ENCODE results near the gene MRPL28.
"Not testable (repeated sequence)": the region's sequence is repeated elsewhere in the genome, so short reads cannot be mapped to it uniquely, and the experiment has no call there.

The MRPL28 gene

DNA sequence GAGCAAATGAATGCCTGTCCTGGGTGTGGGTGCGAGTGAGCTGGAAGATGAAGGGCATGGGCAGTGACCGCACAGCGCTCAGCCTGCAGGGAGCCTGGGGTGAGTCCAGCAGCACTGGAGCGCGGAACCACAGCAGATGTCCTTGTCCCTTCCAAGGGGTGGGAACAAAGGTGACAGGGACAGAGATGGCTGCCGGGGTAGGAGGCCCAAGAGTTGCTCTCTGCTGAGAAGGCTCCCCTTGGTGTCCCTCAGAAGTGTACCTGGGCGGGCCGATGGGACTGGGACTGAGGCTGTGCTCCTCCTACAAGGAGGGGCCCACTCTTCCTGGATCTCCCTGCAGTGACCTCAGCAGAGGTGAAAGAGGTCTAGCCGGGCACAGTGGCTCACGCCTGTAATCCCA lies 19.0 kb upstream of the MRPL28 start:
- DNase-seq (ENCODE audit: low spot score): no peak

DNA sequence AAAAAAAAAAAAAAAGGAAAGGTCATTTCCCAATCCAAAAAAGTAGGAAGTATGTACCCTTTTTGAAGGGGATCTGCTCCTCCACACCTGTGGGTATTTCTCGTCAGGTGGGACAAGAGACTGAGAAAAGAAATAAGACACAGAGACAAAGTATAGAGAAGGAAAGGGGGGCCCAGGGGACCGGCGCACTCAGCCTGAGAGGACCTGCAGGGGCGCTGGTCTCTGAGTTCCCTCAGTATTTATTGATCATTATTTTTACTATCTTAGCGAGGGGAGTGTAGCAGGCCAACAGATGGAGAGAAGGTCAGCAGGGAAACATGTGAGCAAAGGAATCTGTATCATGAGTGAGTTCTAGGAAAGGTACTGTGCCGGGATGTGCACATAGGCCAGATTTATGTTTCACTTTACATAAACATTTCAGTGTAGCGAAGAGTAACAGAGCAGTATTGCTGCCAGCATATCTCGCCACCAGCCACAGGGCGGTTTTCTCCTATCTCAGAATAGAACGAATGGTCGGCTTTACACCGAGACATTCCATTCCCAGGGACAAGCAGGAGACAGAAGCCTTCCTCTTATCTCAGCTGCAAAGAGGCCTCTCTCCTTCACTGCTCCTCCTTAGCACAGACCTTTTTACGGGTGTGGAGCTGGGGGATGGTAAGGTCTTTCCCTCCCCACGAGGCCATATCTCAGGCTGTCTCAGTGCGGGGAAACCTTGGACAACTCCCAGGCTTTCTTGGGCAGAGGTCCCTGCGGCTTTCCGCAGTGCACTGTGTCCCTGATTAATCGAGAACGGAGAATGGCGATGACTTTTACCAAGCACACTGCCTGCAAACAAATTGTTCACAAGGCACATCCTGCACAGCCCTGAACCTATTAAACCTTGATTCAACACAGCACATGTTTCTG lies 17.7 kb upstream of the MRPL28 start:
- DNase-seq (ENCODE audit: low spot score): peak; percentile 47

- DNase-seq (ENCODE audit: low spot score): peak; percentile 34
These were observed 16.4 kb upstream of the MRPL28 start for GRCh38 chr16:386641-387156.

- DNase-seq (ENCODE audit: low spot score): no peak
These were observed 13.2 kb upstream of the MRPL28 start for GRCh38 chr16:383326-384051.

DNA sequence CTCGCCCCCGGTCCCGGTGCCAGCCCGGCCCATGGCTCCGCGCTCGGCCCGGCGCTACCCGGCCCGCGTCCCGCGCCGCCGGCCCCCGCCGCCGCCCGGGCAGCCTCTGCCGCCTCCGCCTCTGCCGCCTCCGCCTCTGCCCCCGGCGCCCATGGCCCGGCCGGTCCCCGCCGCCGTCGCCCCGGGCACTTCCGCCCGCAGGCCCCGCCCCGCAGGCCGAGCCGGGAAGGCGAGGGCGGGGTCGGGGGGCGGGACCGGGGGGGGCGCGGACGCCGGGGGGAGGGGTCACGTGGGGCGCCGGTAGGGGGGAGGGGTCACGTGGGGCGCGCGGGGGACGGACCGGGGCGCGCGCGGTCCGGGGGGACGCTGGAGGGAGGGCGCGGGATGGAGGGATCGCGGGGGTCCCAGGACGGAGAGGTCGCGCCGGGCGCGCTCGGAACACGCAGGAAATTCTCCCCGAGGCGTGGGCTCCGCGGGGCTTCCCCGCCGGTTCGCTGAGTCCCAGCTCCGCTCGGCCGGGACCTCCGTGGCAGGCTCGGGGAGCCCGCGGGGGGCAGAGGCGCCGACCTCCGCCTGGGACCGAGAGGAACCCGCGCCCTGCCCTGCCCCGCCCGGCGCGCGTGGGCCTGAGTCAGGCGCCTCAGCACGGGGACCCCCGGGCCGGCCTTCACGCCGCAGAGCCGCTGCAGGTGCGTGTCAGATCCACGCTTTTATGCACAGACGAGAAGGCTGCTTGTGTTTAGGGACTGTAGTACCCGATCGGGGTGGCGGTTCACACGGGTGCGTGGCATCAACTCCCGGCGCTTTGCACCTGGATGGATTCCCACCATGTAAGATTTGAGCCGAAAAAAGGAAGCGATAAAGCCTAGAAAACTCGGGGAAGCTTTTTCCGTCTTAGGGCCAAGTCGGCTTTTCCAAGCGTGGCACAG lies 11.7 kb upstream of the MRPL28 start, which contains the start of gene PGAP6:
PGAP6 (minus strand) TSS at position 190 of the 929 bp plus-strand sequence; CDS start at position 33, 157 bp downstream.
- peak; percentile 73 for DNase-seq (ENCODE audit: low spot score)

- no peak for DNase-seq (ENCODE audit: low spot score)
These were observed 10.9 kb upstream of the MRPL28 start for GRCh38 chr16:381012-381788.

- DNase-seq (ENCODE audit: low spot score): no peak
These were observed 10.3 kb upstream of the MRPL28 start for GRCh38 chr16:380762-381011.

DNA sequence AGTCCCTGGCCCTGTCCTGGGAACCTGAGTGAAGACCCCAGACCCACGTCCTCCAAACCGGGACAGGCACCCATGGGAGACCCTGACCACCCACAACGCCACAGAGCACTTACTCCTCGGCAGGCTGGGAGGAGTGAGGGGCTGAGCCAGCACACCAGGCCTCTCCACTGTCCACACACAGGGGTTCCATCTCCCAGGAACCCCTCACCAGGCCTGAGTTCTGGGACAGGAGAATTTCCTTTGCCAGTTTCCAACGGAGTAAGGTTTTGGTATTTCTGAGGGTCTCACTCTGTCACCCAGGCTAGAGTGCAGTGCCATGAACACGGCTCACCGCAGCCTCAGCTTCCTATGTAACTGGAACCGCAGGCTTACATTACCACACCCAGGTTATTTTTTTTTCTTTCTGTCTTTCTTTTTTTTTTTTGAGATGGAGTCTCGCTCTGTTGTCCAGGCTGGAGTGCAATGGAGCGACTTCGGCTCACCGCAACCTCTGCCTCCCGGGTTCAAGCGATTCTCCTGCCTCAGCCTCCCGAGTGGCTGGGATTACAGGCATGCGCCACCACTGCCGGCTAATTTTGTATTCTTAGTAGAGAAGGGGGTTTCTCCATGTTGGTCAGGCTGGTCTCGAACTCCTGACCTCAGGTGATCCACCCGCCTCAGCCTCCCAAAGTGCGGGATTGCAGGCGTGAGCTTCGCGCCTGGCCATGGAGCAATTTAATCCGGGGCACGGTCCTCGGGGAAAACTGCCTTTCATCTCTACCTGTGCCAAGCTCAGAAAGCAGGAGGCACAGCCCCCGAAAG lies 9.8 kb upstream of the MRPL28 start:
- no peak for DNase-seq (ENCODE audit: low spot score)

GRCh38 chr16:379183-379960 lies 9.0 kb upstream of the MRPL28 start:
- no peak for DNase-seq (ENCODE audit: low spot score)

GRCh38 chr16:378821-379182 lies 8.5 kb upstream of the MRPL28 start:
- no peak for DNase-seq (ENCODE audit: low spot score)

- not testable (repeated sequence) for DNase-seq (ENCODE audit: low spot score)
These were observed 7.9 kb upstream of the MRPL28 start for GRCh38 chr16:378113-378820.

DNA sequence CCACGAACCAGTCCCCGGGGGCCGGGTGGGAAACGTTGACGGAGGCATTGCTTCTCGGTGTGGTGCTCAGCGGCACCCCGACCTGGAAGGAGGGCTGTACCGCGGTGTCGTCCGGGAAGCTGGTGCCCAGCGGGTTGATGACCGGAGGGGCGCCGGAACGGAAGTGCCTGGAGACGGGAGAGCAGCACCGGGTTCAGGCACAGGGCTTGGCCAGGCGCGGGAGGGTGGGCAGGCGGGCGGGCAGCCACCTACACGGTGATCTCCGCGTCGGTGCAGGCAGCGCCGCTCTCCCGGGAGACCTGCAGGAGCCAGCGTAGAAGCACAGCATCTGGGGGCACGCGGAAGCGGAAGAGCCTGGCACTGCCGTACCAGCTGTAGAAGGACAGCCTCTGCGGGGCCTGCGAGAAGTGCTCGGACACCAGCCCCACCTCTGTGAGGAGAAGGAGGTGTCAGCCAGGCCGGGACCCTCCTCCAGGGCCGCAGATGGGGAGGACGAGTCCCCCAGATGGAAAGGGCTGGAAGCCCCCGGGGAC lies 7.1 kb upstream of the MRPL28 start:
- DNase-seq (ENCODE audit: low spot score): no peak

DNA sequence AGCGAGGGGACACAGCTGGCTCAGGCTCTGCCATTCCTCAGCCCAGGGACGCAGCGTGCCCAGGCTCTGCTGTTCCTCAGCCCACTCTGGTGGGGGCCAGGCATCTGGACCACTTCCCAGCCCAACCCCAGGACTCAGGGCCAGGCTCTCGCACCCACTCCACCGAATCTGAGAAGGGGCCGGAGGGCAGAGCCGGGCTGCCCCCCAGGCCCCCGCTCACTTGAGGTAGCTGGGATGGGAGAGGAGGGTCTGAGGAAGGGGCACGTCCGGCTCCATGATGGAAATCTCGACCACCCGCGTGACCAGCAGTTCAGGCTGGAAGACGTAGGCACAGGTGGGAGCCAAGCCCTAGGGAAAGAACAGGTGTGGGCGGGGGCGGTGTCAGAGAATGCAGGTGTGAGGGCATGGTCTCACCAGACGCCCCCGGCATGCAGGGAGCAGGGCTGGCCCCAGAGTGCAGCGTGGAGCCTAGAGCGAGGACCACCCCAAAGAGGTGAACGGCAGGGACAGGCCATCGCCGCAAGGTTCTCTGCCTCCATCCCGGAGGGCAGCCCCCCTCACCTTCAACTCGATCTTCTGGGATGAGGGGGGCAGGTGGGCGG lies 6.6 kb upstream of the MRPL28 start:
- no peak for DNase-seq (ENCODE audit: low spot score)

GRCh38 chr16:375927-376816 lies 5.8 kb upstream of the MRPL28 start:
- no peak for DNase-seq (ENCODE audit: low spot score)

- DNase-seq (ENCODE audit: low spot score): no peak
These were observed 4.9 kb upstream of the MRPL28 start for GRCh38 chr16:375212-375611.

GRCh38 chr16:374616-374926 lies 4.2 kb upstream of the MRPL28 start:
- no peak for DNase-seq (ENCODE audit: low spot score)

GRCh38 chr16:373848-374615 lies 3.7 kb upstream of the MRPL28 start:
- no peak for DNase-seq (ENCODE audit: low spot score)
